Pulmonary artery endothelial cell (primary cell): Measurements from ENCODE around the gene XPR1. TPM values are rescaled to one million over a fixed set of nuclear protein-coding genes. Genes with fewer than 3 reads are reported as not detected.
"Not testable (repeated sequence)": the region's sequence is repeated elsewhere in the genome, so short reads cannot be mapped to it uniquely, and the experiment has no call there.

Source experiments
- DNase-seq: peaks from one replicate; pipeline ENCODE4 v3.0.0-alpha.2; 2011; ENCODE audit warnings: low read depth, low spot score
- total RNA-seq: library from RNA; depleted of rRNA; stranded (reverse); fragments of >200 nt; gene quantifications from 2 replicates; pipeline ENCODE4 v1.2.3, GENCODE V29; 2014

Gene XPR1
- total RNA-seq, 1 donor from 2014 or later = 35.5 TPM

DNA sequence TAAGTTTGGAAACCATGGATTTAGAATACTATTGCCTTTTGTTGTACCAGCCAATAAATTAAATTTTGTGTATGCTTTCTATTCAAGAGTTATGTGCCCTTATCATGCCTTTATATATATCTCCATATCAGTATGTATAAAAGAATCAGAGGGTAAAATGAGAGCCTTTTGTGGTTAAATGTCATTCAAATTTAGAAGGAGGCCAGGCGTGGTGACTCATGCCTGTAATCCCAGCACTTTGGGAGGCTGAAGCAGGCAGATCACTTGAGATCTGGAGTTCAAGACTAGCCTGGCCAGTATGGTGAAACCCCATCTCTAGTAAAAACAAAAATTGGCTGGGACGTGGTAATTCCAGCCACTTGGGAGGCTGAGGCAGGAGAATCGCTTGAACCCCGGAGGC is 88.9 kb downstream of the XPR1 start:
- no peak for DNase-seq

DNA sequence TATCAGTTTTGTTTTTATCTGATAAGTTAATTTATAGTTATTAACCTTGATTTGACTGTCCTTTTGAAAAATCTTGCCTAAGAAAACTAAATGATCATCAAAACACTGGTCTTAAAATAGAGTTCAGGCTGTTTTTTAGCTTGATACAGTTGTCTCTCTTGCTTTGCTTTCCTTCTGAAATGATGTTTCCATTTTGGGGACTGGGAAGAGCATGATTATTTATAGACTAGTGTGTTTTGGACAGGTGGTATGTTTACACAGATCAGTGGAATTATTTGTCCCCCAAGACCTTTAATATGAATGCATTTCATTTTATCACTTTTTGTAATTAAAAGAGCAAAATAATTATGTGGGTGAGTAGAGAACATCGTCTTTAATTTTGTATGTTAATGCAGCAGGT is 90.8 kb downstream of the XPR1 start:
- no peak for DNase-seq

DNA sequence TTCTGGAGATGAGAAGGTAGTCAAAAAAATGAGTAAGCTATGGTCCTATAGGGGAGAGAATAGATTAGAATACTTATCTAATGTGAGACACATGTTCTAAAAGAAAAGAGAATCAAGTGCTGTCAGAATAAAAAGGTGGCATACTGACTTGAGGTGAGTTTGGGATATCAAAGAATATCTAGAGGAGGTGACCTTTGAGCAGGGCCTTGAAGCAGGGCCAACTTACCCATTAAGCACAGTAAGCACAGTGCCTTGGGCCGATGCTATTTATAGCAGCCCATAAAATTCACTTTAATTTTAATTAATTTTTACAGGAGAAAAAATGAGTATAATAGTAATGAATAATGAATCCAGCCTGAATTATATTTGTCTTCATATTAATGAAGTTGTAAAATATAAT is 92.2 kb downstream of the XPR1 start:
- no peak for DNase-seq

DNA sequence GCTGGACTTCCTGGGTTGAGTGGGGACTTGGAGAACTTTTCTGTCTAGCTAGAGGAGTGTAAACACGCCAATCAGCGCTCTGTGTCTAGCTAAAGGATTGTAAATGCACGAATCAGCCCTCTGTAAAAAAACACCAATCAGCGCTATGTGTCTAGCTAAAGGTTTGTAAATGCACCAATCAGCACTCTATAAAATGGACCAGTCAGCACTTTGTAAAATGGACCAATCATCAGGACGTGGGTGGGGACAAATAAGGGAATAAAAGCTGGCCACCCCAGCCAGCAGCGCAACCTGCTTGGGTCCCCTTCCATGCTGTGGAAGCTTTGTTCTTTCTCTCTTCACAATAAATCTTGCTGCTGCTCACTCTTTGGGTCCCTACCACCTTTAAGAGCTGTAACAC is 94.2 kb downstream of the XPR1 start:
- DNase-seq = not testable (repeated sequence)

DNA sequence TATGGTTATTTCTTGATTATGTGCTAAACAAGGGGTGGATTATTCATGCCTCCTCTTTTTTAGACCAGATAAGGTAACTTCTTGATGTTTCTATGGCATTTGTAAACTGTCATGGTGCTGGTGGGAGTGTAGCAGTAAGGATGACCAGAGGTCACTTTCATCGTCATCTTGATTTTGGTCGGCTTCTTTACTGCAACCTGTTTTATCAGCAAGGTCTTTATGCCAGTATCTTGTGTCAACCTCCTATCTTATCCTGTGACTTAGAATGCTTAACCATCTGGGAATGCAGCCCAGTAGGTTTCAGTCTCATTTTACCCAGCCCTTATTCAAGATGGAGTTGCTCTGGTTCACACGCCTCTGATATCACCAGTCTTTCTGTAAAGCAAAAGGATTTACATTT is 95.9 kb downstream of the XPR1 start:
- DNase-seq = not testable (repeated sequence)

DNA sequence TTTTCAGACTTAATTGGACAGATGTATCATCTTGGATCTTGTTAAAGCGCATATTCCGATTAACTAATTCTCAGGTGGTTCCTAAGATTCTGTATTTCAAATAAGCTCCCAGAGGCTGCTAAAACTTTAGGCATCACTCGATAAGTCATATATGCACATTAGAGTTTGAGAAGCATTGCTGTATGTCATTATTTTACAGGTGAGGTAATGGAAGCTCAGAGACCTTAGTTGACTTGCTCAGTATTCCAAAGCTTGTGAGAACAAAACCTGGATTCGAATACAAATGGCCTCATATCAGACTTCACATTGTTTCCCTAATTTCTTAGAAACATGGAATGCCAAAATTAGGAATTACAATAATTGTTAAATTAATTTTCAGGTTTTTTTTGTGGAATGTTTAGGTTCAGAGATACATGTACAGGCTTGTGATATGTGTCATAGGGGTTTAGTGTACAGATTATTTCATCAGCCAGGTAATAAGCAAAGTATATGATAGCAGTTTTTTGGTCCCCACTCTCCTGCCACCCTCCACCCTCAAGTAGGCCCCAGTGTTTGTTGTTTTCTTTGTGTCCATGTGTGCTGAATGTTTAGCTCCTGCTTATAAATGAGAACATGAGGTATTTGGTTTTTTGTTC is 96.8 kb downstream of the XPR1 start:
- DNase-seq = no peak

DNA sequence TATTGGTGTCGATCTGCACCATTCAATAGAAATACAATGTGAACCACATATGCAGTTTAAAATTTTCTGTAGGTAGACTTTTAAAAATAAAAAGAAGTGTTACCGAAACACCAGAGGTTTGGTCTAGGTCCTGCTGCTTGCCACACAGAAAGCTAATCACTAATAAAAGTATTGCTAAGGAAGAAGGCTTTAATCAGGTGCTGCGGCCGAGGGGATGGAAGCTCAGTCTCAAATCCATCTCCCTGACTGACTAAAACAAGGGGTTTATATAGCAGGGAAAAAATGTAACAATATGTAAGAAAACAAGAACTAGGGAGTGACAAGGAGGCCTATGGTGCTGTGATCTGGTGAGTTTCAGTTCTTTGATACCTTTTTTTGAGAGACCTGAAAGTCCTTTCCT is 99.3 kb downstream of the XPR1 start:
- no peak for DNase-seq

DNA sequence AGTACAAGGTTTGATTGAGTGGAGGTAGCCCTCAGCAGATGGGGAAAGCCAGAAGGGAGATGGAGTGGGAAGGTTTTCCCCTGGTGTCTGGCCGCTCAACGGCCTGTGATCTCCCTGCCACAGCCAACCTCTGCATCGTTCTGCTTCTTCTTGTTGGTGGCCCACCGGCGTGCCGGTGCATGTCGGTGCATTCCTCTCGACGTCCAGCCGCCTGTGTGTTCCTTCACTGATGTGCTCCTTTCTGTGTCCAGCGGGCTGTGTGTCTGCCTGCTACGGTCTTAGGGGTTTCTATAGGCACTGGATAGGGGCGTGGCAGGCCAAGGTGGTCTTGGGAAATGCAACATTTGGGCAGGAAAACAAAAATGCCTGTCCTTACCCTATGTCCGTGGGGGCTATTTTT is 101.0 kb downstream of the XPR1 start:
- no peak for DNase-seq

DNA sequence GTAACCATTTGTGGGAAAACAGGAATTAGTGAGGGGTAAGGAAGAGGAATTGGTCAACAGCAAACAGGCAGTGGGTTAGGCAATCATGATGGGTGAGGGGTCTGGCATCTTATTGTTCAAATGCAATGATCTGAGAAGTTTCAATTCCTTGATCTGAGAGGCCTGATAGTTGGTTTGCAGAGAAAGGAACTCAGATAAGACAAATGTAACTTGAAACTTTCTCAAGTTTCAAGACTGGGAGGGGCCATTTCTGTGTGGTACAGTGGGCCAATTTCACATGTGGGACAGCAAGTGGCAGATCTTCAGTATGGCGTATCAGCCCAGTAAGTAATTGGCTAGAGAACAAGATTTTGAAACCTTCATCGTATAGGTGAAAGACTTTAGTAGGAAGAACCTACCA is 102.5 kb downstream of the XPR1 start:
- DNase-seq = no peak

DNA sequence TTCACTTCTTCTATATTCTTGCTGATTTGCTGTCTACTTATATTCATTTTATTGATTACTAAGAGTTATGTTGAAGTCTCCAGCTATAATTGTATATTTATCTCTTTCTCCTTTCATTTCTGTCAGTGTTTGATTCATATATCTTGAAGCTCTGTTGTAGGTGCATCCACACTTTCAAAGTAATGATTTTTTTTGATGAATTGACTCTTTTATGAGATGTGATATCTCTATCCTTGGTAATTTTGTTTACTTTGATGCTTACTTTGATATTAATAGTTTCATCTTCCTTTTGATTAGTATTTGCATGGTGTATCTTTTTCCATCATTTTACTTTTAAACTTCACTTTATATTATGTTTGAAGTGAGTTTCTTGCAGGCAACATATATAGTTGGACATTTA is 110.8 kb downstream of the XPR1 start:
- no peak for DNase-seq

DNA sequence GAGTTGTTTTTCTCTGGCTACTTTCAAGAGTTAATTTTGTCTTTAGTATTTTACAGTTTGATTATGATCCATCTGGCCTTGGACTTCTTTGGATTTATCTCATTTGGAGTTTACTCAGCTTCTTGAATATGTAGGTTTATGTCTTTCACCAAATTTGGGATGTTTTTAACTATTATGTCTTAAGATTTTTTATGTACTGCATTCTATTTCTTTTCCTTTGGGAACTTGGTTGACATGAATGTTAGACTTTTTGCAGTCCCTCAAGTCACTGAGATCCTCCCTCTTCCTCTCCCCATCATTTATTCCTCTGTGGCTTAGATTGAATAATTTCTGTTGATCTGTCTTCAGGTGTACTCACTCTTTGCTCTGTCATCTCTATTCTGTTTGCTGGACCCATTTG is 112.0 kb downstream of the XPR1 start:
- no peak for DNase-seq

DNA sequence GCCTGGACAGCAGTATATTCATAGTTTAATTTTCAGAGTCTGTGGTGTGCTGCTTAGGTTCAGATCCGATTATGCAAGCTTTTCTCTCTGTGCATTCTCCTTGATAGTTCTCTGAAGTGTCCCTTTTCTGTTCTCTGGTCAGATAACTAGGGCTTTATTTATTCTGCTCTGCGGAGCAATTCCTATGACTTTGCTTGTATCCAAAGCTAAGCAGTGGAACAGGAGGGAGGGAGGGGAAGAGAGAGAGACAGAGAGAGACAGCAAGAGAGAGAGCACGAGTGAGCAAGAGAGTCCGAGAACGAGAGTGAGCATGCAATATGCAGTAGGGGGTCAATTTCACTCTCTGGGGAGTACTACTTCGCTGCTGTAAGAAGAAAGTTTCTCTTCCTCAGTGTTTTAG is 113.3 kb downstream of the XPR1 start:
- no peak for DNase-seq

DNA sequence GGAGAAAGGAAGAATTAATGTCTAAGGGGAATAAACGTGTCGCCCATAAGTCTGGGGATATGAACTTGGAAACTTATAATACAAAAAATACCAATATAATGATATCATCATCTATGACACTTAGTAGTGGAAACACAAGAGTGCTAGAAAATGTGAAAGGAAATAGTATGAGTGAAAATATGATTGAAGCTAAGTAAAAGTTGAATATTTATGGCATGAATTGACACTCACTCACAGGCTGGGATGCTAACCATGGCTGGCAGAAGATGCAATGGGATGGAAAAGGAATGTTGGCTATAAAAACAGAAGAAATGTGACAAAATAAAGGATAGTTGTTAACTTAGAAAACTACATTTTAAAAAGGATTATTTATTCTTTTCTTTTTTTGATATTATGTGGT is 120.1 kb downstream of the XPR1 start:
- DNase-seq = no peak

DNA sequence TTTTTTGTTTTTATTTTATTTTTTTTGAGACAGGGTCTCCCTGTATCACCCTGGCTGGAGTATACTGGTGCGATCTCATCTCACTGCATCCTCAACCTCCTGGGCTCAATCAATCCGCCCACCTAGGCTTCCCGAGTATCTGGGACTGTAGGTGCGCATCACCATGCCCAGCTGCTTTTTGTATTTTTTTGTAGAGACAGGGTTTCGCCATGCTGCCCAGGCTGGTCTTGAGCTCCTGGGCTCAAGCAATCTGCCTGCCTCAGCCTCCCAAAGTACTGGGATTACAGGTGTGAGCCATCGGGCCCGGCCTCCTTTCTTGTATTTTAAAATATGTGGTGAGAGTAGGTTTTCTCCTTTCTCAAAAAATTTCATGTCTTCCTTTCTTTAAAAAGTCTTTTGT is 122.6 kb downstream of the XPR1 start:
- no peak for DNase-seq

DNA sequence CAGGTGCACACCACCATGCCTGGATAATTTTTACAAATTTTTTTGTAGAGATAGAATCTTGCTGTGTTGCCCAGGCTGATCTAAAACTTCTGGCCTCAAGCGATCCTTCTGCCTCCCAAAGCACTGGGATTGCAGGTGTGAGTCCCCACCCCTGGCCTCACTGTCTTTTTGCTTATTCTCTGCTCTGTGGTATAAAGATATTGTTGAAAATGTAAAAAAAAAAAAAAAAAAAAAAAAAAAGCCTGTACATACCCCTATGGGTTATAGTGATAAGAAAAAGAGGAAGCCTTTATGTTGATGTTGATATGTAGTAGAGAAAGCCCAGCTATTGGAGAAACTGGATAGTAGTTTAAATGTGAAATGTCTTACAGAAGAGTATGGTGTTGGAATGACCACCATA is 125.8 kb downstream of the XPR1 start:
- no peak for DNase-seq

DNA sequence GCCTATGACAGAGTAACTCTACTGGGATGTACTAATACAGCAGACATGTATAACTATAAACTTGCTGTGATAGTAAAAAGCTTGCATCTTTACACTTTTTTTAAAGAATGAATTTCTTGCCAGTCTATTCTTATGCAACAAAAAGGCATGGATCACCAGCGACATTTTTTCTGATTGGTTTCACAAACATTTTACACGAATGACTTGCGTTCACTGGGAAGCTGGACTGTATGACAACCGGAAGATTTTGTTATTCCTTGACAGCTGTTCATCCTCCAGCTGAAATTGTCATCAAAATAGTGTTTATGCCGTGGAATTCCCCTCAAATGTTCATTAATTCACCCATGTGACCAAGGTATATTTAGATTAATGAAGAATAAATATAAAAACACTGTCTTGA is 131.0 kb downstream of the XPR1 start:
- DNase-seq = no peak

DNA sequence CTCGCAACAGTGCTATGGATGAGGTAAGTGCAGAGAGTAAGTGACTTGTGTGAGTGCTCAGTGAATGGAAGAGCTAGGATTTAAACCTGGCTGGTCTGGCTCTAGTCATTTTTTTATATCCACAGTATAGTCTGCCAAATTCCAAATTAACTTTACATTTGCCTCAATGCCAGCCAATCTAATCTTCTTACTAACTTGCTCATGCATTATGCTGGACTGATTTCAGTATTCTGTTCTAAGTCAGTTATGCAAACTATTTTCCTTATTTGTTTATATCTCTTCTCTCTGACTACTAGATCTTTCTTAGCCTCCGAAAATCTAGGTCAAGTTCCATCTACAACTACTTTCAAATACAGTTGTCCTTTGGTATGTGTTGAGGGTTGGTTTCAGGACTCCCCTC is 133.3 kb downstream of the XPR1 start:
- no peak for DNase-seq

DNA sequence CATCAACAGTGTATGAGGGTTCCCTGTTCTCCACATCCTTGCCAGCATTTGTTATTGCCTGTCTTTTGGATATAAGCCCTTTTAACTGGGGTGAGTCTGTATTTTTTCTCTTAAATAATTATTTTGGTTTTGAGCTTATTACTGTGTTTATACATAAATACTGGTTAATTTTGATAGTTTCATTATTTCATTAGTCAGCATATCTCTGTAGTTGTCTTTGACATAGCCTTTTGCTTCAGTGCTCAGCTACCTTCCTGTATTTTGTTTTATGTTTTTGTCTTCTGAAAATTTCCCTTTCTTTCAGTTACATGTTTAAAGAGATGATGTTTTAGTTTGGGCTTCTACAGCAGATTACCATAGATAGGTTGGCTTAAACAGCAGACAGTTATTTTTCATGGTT is 138.1 kb downstream of the XPR1 start:
- DNase-seq = no peak

DNA sequence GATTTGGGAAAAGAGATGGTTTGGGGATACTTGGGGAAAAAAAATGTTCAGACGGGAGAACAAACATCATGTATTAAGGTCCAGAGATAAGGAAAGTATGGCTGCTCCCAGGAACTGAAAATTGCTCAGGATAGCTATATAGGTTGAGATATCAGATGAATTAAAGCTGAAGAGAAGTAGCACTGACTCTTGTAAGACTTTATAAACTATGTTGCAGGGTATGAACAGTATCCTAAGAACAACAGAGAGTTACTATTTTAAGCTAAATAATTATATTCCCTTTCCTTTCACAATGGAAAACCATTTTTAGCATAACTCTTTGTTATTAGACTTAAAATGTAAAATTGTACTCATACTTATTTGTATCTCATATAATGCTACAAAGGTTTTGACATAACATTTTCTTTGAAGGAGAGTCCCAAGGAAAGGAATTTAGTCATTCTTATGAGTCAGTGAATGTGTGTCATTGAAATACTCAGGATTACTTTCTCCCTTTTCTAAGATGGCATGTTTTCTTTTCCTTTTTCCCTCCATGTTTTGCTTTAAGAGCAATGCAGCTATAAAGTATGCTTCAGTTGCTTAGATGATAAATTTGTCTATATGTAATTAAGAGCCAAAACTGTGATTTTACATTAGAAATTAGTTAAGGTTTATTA is 141.5 kb downstream of the XPR1 start:
- no peak for DNase-seq

DNA sequence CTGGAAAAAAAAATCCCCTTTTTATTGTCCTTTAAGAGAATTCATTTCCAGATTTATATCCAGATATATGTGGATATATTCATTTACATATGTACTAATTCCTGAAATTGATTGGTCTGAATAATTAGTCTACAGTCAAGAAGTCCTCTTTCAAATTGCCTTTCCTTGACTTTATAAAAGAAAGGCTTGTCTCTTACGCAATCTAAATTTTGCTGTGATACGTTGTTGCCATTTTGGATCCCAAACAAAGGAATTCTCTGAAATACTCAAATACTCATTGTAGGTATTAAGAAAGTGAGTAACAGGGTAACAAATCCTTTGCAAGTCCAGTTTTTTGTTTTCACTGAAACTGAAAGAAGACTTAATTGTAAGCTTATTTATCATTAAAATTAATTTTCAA is 144.0 kb downstream of the XPR1 start:
- no peak for DNase-seq

DNA sequence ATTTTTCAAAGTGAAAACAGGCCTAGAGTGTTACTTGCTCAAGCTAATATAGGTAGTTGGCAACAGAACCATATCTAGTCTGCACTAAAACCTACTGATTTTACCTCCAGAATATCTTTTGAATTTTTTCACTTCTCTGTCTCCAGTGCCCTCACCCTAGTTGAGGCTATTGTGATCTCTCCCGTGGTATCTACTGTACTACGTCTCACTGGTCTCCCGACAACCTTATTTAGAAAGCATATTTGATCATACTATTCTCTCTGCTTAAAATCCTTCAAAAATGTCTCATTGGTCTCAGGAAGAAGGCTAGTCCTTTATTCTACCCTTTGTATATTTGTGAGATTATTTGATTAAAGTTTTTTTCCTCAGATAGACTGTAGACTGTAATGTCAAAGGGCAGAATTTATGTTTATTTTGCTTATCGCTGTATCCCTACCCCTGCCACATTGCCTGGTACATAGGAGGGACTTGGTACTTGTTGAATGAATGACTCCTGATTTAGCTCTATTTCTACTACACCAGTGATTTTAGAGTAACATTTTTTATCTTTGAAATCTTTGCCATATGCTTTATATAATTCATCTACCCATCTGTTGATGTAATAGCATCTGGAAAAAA is 145.4 kb downstream of the XPR1 start:
- DNase-seq = no peak

DNA sequence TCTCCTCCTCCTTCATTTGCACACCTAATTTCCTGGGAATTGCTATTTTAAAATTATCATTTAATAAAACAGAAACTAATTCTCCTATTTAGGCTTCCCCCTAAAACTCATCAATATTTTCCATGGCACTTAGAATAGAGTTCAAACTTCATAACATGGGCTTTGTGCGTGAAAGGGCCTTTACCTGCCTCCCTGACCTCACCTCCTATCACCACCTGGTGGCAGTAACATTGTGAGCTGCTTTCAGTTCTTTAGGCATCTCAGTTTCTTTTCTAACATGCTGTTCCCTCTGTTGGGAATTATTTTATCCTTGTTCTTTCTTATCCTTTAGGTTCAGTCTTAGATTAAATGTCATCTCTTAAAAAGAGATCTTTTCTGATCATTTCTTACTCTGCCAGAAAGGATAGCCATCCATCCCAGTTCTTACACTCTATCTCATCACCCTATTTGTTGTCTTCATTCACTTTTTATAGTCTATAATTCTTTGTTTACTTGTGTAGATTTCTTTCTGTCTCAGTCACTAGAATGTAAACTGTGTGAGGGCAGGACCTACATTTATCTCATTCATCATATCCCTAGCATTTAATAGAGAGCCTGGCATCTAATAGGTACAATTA is 147.1 kb downstream of the XPR1 start:
- DNase-seq = no peak

DNA sequence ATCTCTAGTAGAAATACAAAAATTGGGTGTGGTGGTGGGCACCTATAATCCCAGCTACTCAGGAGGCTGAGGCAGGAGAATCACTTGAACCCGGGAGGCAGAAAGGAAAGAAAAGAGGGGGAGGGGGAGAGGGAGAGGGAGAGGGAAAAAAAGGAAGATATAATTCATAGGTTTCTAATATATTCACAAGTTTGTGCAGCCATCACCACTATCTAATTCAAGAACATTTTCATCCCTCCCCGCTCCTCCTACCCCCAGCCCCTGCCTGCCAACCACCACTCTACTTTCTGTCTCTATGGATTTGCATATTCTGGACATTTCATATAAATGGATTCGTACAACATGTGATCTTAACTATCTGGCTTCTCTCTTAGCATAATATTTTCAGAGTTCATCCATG is 147.8 kb downstream of the XPR1 start:
- DNase-seq = no peak
